LoVo (cell line): ENCODE results near the gene CDKN2B-AS1.

Experiments
- DNase-seq: peaks from one replicate; pipeline ENCODE4 v3.0.0-alpha.2; 2016; ENCODE audit warnings: low spot score

Gene CDKN2B-AS1

GRCh38 chr9:22084336-22085035 lies 89.9 kb downstream of the CDKN2B-AS1 start:
- peak; percentile 84 for DNase-seq

GRCh38 chr9:22088053-22088716 lies 93.6 kb downstream of the CDKN2B-AS1 start:
- DNase-seq: no peak

GRCh38 chr9:22088717-22089061 lies 94.1 kb downstream of the CDKN2B-AS1 start:
- DNase-seq: peak; percentile 64

GRCh38 chr9:22097707-22098106 lies 103.1 kb downstream of the CDKN2B-AS1 start:
- peak; percentile 44 for DNase-seq

- peak; percentile 83 for DNase-seq
Observed at GRCh38 chr9:22098643-22099332, 104.2 kb downstream of the CDKN2B-AS1 start.

GRCh38 chr9:22100626-22101025 lies 106.0 kb downstream of the CDKN2B-AS1 start:
- DNase-seq: no peak

GRCh38 chr9:22102146-22103053 lies 107.8 kb downstream of the CDKN2B-AS1 start:
- DNase-seq: no peak

GRCh38 chr9:22103685-22104575 lies 109.3 kb downstream of the CDKN2B-AS1 start:
- peak; percentile 56 for DNase-seq

- no peak for DNase-seq
Observed at GRCh38 chr9:22105005-22105722, 110.6 kb downstream of the CDKN2B-AS1 start.

- no peak for DNase-seq
Observed at GRCh38 chr9:22107202-22108045, 112.8 kb downstream of the CDKN2B-AS1 start.

GRCh38 chr9:22108581-22109370 lies 114.2 kb downstream of the CDKN2B-AS1 start:
- peak; percentile 47 for DNase-seq

GRCh38 chr9:22111176-22111953 lies 116.8 kb downstream of the CDKN2B-AS1 start:
- no peak for DNase-seq

GRCh38 chr9:22111954-22112247 lies 117.3 kb downstream of the CDKN2B-AS1 start:
- DNase-seq: no peak

- DNase-seq: no peak
Observed at GRCh38 chr9:22112870-22113821, 118.6 kb downstream of the CDKN2B-AS1 start.

- no peak for DNase-seq
Observed at GRCh38 chr9:22114956-22115355, 120.4 kb downstream of the CDKN2B-AS1 start.

GRCh38 chr9:22116758-22117157 lies 122.2 kb downstream of the CDKN2B-AS1 start:
- DNase-seq: no peak
